ENCODE data around the gene MX1. TPM values are rescaled to one million over a fixed set of nuclear protein-coding genes. Genes with fewer than 3 reads are reported as not detected.

MX1 gene
- total and polyA plus RNA-seq, 2 of the 13 experiments (the other 11 are each of a cell fraction or from before 2014, with no cell fraction given) = 2.6 to 5.8 TPM

DNA sequence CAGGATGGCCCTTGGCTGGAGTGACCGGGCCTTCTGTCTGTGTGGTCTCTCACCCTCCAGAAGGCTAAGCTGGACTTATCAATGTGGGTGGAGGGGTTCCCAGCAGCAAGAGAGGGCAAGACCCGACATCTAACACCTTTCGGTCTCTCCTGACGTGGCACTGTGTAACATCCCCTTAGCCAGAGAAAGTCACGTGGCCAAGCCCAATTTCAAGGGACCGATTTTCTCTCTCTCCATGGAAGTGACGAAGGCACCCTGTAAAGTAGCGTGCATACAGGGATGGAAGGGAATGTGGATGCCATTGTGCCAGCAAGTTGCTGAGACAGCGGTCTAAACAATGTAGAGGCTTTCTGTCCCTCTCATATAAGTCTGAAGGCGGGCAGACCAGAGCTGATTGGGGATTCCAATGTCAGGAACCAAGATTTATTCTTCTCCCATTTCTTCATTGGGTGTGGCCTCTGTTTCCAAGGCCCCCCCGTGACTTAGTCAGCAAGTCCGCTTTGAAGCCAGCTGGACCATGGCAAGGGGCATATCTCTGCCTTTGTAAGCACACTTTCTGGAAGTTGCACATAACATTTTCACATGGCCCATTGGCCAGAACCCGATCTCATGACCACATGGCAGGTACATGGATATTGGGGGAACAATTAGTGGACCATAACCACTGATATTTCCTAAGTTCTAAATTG, 12.5 kb downstream of the MX1 start:
- Histone ChIP-seq H2AFZ (ENCODE audit: low read length) (no peak overlapping the region), H3K79me2 (ENCODE audit: insufficient read depth, low read length) (no peaks in the 10 kb centered on the region), H3K9me3 (ENCODE audit: low read length) (peaks cover 8% of the 10 kb centered on the region), H3K27ac (ENCODE audit: extremely low read length, insufficient read depth, low read length) (no peak overlapping the region), H4K20me1 (ENCODE audit: insufficient read depth, low read length) (no peaks in the 10 kb centered on the region), H3K4me1 (ENCODE audit: insufficient read depth, low read length) (no peaks in the 10 kb centered on the region), H3K9ac (ENCODE audit: insufficient read depth, low read depth, low read length) (no peak overlapping the region), H3K4me3 (replicated peaks in 1 of 3; ENCODE audit: insufficient read depth in 1 of 3, low read depth in 2 of 3, low read length in 3 of 3) (no peak overlapping the region), H3K36me3 (replicated peaks in 1 of 2; ENCODE audit: control insufficient read depth in 1 of 2, insufficient read depth in 2 of 2, low read length in 2 of 2) (no peaks in the 10 kb centered on the region), H3K27me3 (ENCODE audit: control insufficient read depth in 1 of 2, insufficient read depth in 2 of 2, low read length in 2 of 2) (no peaks in the 10 kb centered on the region), H3K4me2 (ENCODE audit: low read depth, low read length) (no peak overlapping the region)
- no TSS peak for BruUV-seq (replicated peaks)
- WGBS (ENCODE audit: low lambda C conversion rate) = 85% methylated on average over 13 of the region's 13 CpGs
- CTCF ChIA-PET (ENCODE audit: low intra/inter-chr PET ratio, low total read pairs) = no interaction called here
- TF ChIP-seq MZF1 (CRISPR knock-in tag; IDR thresholded peaks at IDR 0.05; ENCODE audit: borderline replicate concordance) (no peak), ZNF530 (CRISPR knock-in tag; IDR thresholded peaks at IDR 0.05; ENCODE audit: low read depth) (no peak), ZNF496 (CRISPR knock-in tag; IDR thresholded peaks at IDR 0.05; ENCODE audit: insufficient replicate concordance) (no peak), NR2F6 (IDR thresholded peaks at IDR 0.05) (no peak), NR2F6 (CRISPR knock-in tag; IDR thresholded peaks at IDR 0.05) (no peak), SIX1 (CRISPR knock-in tag; IDR thresholded peaks at IDR 0.05; ENCODE audit: borderline replicate concordance) (no peak), PHB2 (IDR thresholded peaks at IDR 0.05; ENCODE audit: partially characterized antibody) (no peak), ZNF160 (CRISPR knock-in tag; IDR thresholded peaks at IDR 0.05) (no peak), ZNF230 (CRISPR knock-in tag; IDR thresholded peaks at IDR 0.05) (no peak), KDM3A (CRISPR knock-in tag; IDR thresholded peaks at IDR 0.05; ENCODE audit: low read depth) (no peak), MEIS2 (CRISPR knock-in tag; IDR thresholded peaks at IDR 0.05) (no peak), MIER2 (CRISPR knock-in tag; IDR thresholded peaks at IDR 0.05) (no peak), TCF7L2 (IDR thresholded peaks at IDR 0.05; ENCODE audit: low read depth, low read length) (no peak), ZNF788 (CRISPR knock-in tag; IDR thresholded peaks at IDR 0.05; ENCODE audit: borderline replicate concordance) (no peak), NCOR1 (IDR thresholded peaks at IDR 0.05; ENCODE audit: borderline replicate concordance, low read length) (no peak), ZNF432 (CRISPR knock-in tag; IDR thresholded peaks at IDR 0.05; ENCODE audit: borderline replicate concordance) (no peak), SRF (IDR thresholded peaks at IDR 0.05; ENCODE audit: low read depth, low read length) (no peak), MXD4 (CRISPR knock-in tag; IDR thresholded peaks at IDR 0.05) (no peak)
- TF ChIP-seq, protein P1, sequence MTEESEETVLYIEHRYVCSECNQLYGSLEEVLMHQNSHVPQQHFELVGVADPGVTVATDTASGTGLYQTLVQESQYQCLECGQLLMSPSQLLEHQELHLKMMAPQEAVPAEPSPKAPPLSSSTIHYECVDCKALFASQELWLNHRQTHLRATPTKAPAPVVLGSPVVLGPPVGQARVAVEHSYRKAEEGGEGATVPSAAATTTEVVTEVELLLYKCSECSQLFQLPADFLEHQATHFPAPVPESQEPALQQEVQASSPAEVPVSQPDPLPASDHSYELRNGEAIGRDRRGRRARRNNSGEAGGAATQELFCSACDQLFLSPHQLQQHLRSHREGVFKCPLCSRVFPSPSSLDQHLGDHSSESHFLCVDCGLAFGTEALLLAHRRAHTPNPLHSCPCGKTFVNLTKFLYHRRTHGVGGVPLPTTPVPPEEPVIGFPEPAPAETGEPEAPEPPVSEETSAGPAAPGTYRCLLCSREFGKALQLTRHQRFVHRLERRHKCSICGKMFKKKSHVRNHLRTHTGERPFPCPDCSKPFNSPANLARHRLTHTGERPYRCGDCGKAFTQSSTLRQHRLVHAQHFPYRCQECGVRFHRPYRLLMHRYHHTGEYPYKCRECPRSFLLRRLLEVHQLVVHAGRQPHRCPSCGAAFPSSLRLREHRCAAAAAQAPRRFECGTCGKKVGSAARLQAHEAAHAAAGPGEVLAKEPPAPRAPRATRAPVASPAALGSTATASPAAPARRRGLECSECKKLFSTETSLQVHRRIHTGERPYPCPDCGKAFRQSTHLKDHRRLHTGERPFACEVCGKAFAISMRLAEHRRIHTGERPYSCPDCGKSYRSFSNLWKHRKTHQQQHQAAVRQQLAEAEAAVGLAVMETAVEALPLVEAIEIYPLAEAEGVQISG (CRISPR knock-in tag; IDR thresholded peaks at IDR 0.05) = no peak
- POLR2A ChIA-PET = no interaction called here
- in situ Hi-C loops (cut with HindIII; ENCODE audit: extremely low pct_ligation_motif_present, low pct_unique_long_range_greater_than_20kb) = no loop called here
- DNase-seq (ENCODE audit: low spot score) (no peak), FAIRE-seq (no peak), ATAC-seq (no peak)
- intact Hi-C loops (cut with micrococcal nuclease; ENCODE audit: unreplicated experiment) = no loop called here

Measured in HepG2 (cell line).